DMS153 treated with DMSO at 0.1 percent for 48 hours (cell line): ENCODE results near the gene ZMAT5.

Source experiments
- DNase-seq: peaks from one replicate; lab custom pipeline; 2025; ENCODE audit not compliant: unreplicated experiment; lab: John Stamatoyannopoulos, UW

Gene ZMAT5

GRCh38 chr22:29710922-29711593 is 55.7 kb downstream of the ZMAT5 start:
- no peak for DNase-seq

- DNase-seq, result no peak
These were observed 56.6 kb downstream of the ZMAT5 start for GRCh38 chr22:29710193-29710592.

GRCh38 chr22:29707471-29707870 is 59.3 kb downstream of the ZMAT5 start:
- no peak for DNase-seq

- no peak for DNase-seq
These were observed 59.8 kb downstream of the ZMAT5 start for GRCh38 chr22:29707010-29707409.

GRCh38 chr22:29706486-29706885 is 60.3 kb downstream of the ZMAT5 start:
- DNase-seq, result no peak

GRCh38 chr22:29705651-29706050 is 61.2 kb downstream of the ZMAT5 start:
- DNase-seq, result no peak

GRCh38 chr22:29704528-29705285 is 62.1 kb downstream of the ZMAT5 start:
- peak; percentile 50 for DNase-seq

GRCh38 chr22:29703569-29704195 is 63.1 kb downstream of the ZMAT5 start:
- no peak for DNase-seq

GRCh38 chr22:29702931-29703501 is 63.8 kb downstream of the ZMAT5 start:
- peak; percentile 68 for DNase-seq

- peak; percentile 64 for DNase-seq
These were observed 64.5 kb downstream of the ZMAT5 start for GRCh38 chr22:29702000-29702930.

- peak; percentile 64 for DNase-seq
These were observed 65.4 kb downstream of the ZMAT5 start for GRCh38 chr22:29701155-29701999.

- DNase-seq, result no peak
These were observed 66.0 kb downstream of the ZMAT5 start for GRCh38 chr22:29700900-29701154.

GRCh38 chr22:29700206-29700899 is 66.5 kb downstream of the ZMAT5 start:
- no peak for DNase-seq

- DNase-seq, result no peak
These were observed 68.8 kb downstream of the ZMAT5 start for GRCh38 chr22:29697853-29698598.

- no peak for DNase-seq
These were observed 71.5 kb downstream of the ZMAT5 start for GRCh38 chr22:29695129-29695926.

GRCh38 chr22:29693671-29694070 is 73.1 kb downstream of the ZMAT5 start:
- no peak for DNase-seq

GRCh38 chr22:29693161-29693560 is 73.6 kb downstream of the ZMAT5 start:
- no peak for DNase-seq

- no peak for DNase-seq
These were observed 74.5 kb downstream of the ZMAT5 start for GRCh38 chr22:29692327-29692640.
